ENCODE results near the gene OSBPL5.
"Not testable (repeated sequence)": the region's sequence is repeated elsewhere in the genome, so short reads cannot be mapped to it uniquely, and the experiment has no call there.

DNA sequence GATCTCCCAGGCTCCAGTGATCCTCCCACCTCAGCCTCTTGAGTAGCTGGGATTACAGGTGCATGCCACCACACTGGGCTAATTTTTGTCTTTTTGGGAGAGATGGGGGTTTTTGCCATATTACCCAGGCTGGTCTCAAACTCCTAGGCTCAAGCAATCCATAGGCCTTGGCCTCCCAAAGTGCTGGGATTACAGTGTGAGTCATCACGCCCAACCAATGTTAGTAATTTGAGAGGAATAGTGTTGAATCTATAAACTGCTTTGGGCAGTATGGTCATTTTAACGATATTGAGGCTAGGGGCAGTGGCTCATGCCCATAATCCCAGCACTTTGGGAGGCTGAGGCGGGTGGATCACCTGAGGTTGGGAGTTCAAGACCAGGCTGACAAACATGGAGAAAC lies 98.8 kb downstream of the OSBPL5 start:
- TF ChIP-seq ZBTB48 (tag by site-specific recombination; IDR thresholded peaks at IDR 0.05); KLF9 (tag by site-specific recombination; IDR thresholded peaks at IDR 0.05; ENCODE audit: low read depth); ZNF24 (tag by site-specific recombination; IDR thresholded peaks at IDR 0.05); ZNF510 (tag by site-specific recombination; IDR thresholded peaks at IDR 0.05; ENCODE audit: insufficient replicate concordance); ZBTB7A (tag by site-specific recombination; IDR thresholded peaks at IDR 0.05; ENCODE audit: low read depth); ZNF501 (tag by site-specific recombination; IDR thresholded peaks at IDR 0.05); ZNF121 (tag by site-specific recombination; IDR thresholded peaks at IDR 0.05): not testable (repeated sequence)
- TF ChIP-seq, protein P1, sequence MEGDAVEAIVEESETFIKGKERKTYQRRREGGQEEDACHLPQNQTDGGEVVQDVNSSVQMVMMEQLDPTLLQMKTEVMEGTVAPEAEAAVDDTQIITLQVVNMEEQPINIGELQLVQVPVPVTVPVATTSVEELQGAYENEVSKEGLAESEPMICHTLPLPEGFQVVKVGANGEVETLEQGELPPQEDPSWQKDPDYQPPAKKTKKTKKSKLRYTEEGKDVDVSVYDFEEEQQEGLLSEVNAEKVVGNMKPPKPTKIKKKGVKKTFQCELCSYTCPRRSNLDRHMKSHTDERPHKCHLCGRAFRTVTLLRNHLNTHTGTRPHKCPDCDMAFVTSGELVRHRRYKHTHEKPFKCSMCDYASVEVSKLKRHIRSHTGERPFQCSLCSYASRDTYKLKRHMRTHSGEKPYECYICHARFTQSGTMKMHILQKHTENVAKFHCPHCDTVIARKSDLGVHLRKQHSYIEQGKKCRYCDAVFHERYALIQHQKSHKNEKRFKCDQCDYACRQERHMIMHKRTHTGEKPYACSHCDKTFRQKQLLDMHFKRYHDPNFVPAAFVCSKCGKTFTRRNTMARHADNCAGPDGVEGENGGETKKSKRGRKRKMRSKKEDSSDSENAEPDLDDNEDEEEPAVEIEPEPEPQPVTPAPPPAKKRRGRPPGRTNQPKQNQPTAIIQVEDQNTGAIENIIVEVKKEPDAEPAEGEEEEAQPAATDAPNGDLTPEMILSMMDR (tag by site-specific recombination; IDR thresholded peaks at IDR 0.05): not testable (repeated sequence)
- TF ChIP-seq, protein P2, sequence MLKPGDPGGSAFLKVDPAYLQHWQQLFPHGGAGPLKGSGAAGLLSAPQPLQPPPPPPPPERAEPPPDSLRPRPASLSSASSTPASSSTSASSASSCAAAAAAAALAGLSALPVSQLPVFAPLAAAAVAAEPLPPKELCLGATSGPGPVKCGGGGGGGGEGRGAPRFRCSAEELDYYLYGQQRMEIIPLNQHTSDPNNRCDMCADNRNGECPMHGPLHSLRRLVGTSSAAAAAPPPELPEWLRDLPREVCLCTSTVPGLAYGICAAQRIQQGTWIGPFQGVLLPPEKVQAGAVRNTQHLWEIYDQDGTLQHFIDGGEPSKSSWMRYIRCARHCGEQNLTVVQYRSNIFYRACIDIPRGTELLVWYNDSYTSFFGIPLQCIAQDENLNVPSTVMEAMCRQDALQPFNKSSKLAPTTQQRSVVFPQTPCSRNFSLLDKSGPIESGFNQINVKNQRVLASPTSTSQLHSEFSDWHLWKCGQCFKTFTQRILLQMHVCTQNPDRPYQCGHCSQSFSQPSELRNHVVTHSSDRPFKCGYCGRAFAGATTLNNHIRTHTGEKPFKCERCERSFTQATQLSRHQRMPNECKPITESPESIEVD (tag by site-specific recombination; IDR thresholded peaks at IDR 0.05): not testable (repeated sequence)
- TF ChIP-seq, protein P3, sequence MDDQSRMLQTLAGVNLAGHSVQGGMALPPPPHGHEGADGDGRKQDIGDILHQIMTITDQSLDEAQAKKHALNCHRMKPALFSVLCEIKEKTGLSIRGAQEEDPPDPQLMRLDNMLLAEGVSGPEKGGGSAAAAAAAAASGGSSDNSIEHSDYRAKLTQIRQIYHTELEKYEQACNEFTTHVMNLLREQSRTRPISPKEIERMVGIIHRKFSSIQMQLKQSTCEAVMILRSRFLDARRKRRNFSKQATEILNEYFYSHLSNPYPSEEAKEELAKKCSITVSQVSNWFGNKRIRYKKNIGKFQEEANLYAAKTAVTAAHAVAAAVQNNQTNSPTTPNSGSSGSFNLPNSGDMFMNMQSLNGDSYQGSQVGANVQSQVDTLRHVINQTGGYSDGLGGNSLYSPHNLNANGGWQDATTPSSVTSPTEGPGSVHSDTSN (CRISPR knock-in tag; IDR thresholded peaks at IDR 0.05): not testable (repeated sequence)
- TF ChIP-seq, protein P4, sequence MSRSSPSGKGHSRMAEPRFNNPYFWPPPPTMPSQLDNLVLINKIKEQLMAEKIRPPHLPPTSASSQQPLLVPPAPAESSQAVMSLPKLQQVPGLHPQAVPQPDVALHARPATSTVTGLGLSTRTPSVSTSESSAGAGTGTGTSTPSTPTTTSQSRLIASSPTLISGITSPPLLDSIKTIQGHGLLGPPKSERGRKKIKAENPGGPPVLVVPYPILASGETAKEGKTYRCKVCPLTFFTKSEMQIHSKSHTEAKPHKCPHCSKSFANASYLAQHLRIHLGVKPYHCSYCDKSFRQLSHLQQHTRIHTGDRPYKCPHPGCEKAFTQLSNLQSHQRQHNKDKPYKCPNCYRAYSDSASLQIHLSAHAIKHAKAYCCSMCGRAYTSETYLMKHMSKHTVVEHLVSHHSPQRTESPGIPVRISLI (tag by site-specific recombination; IDR thresholded peaks at IDR 0.05): not testable (repeated sequence)
- TF ChIP-seq, protein P5, sequence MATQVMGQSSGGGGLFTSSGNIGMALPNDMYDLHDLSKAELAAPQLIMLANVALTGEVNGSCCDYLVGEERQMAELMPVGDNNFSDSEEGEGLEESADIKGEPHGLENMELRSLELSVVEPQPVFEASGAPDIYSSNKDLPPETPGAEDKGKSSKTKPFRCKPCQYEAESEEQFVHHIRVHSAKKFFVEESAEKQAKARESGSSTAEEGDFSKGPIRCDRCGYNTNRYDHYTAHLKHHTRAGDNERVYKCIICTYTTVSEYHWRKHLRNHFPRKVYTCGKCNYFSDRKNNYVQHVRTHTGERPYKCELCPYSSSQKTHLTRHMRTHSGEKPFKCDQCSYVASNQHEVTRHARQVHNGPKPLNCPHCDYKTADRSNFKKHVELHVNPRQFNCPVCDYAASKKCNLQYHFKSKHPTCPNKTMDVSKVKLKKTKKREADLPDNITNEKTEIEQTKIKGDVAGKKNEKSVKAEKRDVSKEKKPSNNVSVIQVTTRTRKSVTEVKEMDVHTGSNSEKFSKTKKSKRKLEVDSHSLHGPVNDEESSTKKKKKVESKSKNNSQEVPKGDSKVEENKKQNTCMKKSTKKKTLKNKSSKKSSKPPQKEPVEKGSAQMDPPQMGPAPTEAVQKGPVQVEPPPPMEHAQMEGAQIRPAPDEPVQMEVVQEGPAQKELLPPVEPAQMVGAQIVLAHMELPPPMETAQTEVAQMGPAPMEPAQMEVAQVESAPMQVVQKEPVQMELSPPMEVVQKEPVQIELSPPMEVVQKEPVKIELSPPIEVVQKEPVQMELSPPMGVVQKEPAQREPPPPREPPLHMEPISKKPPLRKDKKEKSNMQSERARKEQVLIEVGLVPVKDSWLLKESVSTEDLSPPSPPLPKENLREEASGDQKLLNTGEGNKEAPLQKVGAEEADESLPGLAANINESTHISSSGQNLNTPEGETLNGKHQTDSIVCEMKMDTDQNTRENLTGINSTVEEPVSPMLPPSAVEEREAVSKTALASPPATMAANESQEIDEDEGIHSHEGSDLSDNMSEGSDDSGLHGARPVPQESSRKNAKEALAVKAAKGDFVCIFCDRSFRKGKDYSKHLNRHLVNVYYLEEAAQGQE (tag by site-specific recombination; IDR thresholded peaks at IDR 0.05): not testable (repeated sequence)

All from HEK293 (cell line).